ENCODE results near the gene ROBO1. TPM values are rescaled to one million over a fixed set of nuclear protein-coding genes. Genes with fewer than 3 reads are reported as not detected.

ROBO1 gene
- total and polyA plus RNA-seq, 4 donors: 1.0 to 30.3 (median 3.9) TPM

GRCh38 chr3:79560698-79561097, 207.1 kb downstream of the ROBO1 start:
- H3K27me3 ChIP-seq (ENCODE audit: control insufficient read depth in 4 of 4, insufficient read depth in 4 of 4, low read length in 3 of 4): no peaks in the 10 kb centered on the region
- DNase-seq (ENCODE audit: low spot score): no peak
- H3K4me1 ChIP-seq (ENCODE audit: control insufficient read depth in 4 of 4, insufficient read depth in 4 of 4, low read length in 3 of 4): no peaks in the 10 kb centered on the region
- TF ChIP-seq ZBTB33 (IDR thresholded peaks at IDR 0.05): no peak
- no peak for TF ChIP-seq RAD21 (IDR thresholded peaks at IDR 0.05)
- TF ChIP-seq, protein P1, sequence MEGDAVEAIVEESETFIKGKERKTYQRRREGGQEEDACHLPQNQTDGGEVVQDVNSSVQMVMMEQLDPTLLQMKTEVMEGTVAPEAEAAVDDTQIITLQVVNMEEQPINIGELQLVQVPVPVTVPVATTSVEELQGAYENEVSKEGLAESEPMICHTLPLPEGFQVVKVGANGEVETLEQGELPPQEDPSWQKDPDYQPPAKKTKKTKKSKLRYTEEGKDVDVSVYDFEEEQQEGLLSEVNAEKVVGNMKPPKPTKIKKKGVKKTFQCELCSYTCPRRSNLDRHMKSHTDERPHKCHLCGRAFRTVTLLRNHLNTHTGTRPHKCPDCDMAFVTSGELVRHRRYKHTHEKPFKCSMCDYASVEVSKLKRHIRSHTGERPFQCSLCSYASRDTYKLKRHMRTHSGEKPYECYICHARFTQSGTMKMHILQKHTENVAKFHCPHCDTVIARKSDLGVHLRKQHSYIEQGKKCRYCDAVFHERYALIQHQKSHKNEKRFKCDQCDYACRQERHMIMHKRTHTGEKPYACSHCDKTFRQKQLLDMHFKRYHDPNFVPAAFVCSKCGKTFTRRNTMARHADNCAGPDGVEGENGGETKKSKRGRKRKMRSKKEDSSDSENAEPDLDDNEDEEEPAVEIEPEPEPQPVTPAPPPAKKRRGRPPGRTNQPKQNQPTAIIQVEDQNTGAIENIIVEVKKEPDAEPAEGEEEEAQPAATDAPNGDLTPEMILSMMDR (IDR thresholded peaks at IDR 0.05; ENCODE audit: low read depth, low read length, missing input control): no peak
- TF ChIP-seq MAX (IDR thresholded peaks at IDR 0.05): no peak
- TF ChIP-seq SP1 (IDR thresholded peaks at IDR 0.05): no peak
- TF ChIP-seq FOXA1 (IDR thresholded peaks at IDR 0.05): no peak
- TF ChIP-seq ATF3 (IDR thresholded peaks at IDR 0.05): no peak
- no peak for TF ChIP-seq HNF4A (conservative IDR thresholded peaks at IDR 0.05)
- no peak for TF ChIP-seq HNF4G (IDR thresholded peaks at IDR 0.05)
- TF ChIP-seq, protein P2, sequence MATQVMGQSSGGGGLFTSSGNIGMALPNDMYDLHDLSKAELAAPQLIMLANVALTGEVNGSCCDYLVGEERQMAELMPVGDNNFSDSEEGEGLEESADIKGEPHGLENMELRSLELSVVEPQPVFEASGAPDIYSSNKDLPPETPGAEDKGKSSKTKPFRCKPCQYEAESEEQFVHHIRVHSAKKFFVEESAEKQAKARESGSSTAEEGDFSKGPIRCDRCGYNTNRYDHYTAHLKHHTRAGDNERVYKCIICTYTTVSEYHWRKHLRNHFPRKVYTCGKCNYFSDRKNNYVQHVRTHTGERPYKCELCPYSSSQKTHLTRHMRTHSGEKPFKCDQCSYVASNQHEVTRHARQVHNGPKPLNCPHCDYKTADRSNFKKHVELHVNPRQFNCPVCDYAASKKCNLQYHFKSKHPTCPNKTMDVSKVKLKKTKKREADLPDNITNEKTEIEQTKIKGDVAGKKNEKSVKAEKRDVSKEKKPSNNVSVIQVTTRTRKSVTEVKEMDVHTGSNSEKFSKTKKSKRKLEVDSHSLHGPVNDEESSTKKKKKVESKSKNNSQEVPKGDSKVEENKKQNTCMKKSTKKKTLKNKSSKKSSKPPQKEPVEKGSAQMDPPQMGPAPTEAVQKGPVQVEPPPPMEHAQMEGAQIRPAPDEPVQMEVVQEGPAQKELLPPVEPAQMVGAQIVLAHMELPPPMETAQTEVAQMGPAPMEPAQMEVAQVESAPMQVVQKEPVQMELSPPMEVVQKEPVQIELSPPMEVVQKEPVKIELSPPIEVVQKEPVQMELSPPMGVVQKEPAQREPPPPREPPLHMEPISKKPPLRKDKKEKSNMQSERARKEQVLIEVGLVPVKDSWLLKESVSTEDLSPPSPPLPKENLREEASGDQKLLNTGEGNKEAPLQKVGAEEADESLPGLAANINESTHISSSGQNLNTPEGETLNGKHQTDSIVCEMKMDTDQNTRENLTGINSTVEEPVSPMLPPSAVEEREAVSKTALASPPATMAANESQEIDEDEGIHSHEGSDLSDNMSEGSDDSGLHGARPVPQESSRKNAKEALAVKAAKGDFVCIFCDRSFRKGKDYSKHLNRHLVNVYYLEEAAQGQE (IDR thresholded peaks at IDR 0.05): no peak
- no peak for TF ChIP-seq YY1 (IDR thresholded peaks at IDR 0.05)
- TF ChIP-seq RXRA (IDR thresholded peaks at IDR 0.05): no peak
- TF ChIP-seq FOXA2 (IDR thresholded peaks at IDR 0.05): no peak
- no peak for TF ChIP-seq EGR1 (IDR thresholded peaks at IDR 0.05; ENCODE audit: low read depth in 2 of 2)
- no peak for TF ChIP-seq NR2F2 (IDR thresholded peaks at IDR 0.05)
- no peak for TF ChIP-seq JUND (IDR thresholded peaks at IDR 0.05)
- no peak for TF ChIP-seq TAF1 (conservative IDR thresholded peaks at IDR 0.05)
- TF ChIP-seq GABPA (IDR thresholded peaks at IDR 0.05 in 1 of 2, conservative IDR thresholded peaks at IDR 0.05 in 1 of 2): no peak
- WGBS: 76% methylated on average over 4 of the region's 4 CpGs
- H3K9me3 ChIP-seq (ENCODE audit: control insufficient read depth in 4 of 4, low read length in 3 of 4): no peaks in the 10 kb centered on the region
- no peak overlapping the region for H3K9ac ChIP-seq (ENCODE audit: low read depth in 1 of 2, low read length in 2 of 2)
- H3K27ac ChIP-seq (ENCODE audit: low read depth in 1 of 2, low read length in 2 of 2): no peak overlapping the region
- no peaks in the 10 kb centered on the region for H3K36me3 ChIP-seq (ENCODE audit: control insufficient read depth in 4 of 4, insufficient read depth in 3 of 4, low read depth in 1 of 4, low read length in 3 of 4)
- H3K4me3 ChIP-seq (ENCODE audit: low read depth in 1 of 3, low read length in 3 of 3): no peak overlapping the region
